A549 (cell line): ENCODE results near the gene MPND.

Source experiments
- CTCF ChIP-seq: fragments of >200 bp; sonication (Bioruptor Twin); formaldehyde crosslinking; IDR thresholded peaks from 3 replicates; pipeline ENCODE4 v1.5.1; 2016
- JUN ChIP-seq, 2 experiments: fragments of >200 bp; sonication (Bioruptor Twin); formaldehyde crosslinking; IDR thresholded peaks; 2 replicates in 1 of 2; 3 replicates in 1 of 2; pipeline ENCODE4 v1.6.1; 2016 to 2017

- TF ChIP-seq CTCF (no peak), JUN (IDR thresholded peaks at IDR 0.05) (no peak)
These were observed 42.9 kb downstream of the MPND start for GRCh38 chr19:4386041-4386782.
